T-helper 1 cell treated with Interleukin-12 subunit alpha and Interleukin-12 subunit beta and Interleukin-4 antibody, amounts not matched to agents 30 ng/mL and 1 ng/mL, for 36 hours (primary cell): ENCODE data around the gene CRYBG3. TPM values are rescaled to one million over a fixed set of nuclear protein-coding genes. Genes with fewer than 3 reads are reported as not detected.

Experiments
- total RNA-seq: library from RNA; stranded (reverse); gene quantifications from 2 replicates; pipeline ENCODE4 v1.2.3, GENCODE V29; 2022

Gene CRYBG3
- total RNA-seq, 1 donor from 2014 or later, result 10.7 TPM

Other genes with a start within 250 kb of the CRYBG3 start
- 3.8 and 5.9 TPM in 2 replicates for gene ARL6, start 57.3 kb upstream of the CRYBG3 start, total RNA-seq
- 131 and 136 TPM in 2 replicates for gene RIOX2, start 150.4 kb downstream of the CRYBG3 start, total RNA-seq
- not detected in 2 replicates for gene GABRR3, start 213.3 kb downstream of the CRYBG3 start, total RNA-seq